Tibial artery (tissue), 4 donors: ENCODE measurements around the gene L1CAM.

ENCODE experiments used
- DNase-seq, 2 donors: peaks; one replicate each; pipeline ENCODE4 v3.0.0-alpha.2; 2019
- H3K27ac ChIP-seq, 2 donors: fragments of 200-600 bp; sonication (generic) in 1 of 2; 1 replicate in 1 of 2; 2 replicates in 1 of 2; pipeline ENCODE4 v1.5.1; 2018 to 2019; ENCODE audit warnings: mild to moderate bottlenecking in 1 of 2
- H3K27me3 ChIP-seq, 2 donors: fragments of 200-600 bp; sonication (generic) in 1 of 2; one replicate each; pipeline versions ENCODE4 v1.5.1 to v1.6.0; 2016 to 2019
- H3K36me3 ChIP-seq, 3 donors: fragments of 200-600 bp; sonication (generic) in 2 of 3; one replicate each; pipeline ENCODE4 v1.5.1; 2016 to 2019; ENCODE audit warnings: mild to moderate bottlenecking in 2 of 3
- H3K4me1 ChIP-seq, 4 donors: fragments of 200-600 bp; sonication (generic) in 2 of 4; 1 replicate in 3 of 4; 2 replicates in 1 of 4; pipeline ENCODE4 v1.5.1; 2016 to 2019
- H3K4me3 ChIP-seq, 2 donors: fragments of 200-600 bp; sonication (generic) in 1 of 2; 1 replicate in 1 of 2; 2 replicates in 1 of 2; pipeline ENCODE4 v1.5.1; 2018 to 2019; ENCODE audit warnings: mild to moderate bottlenecking in 2 of 2
- H3K9me3 ChIP-seq, 3 donors: fragments of 200-600 bp; sonication (generic) in 1 of 3; one replicate each; pipeline ENCODE4 v1.5.1; 2016 to 2019
- CTCF ChIP-seq, 2 experiments: fragments of 200-600 bp in 1 of 2; fragments of 450-650 bp in 1 of 2; IDR thresholded peaks; one replicate each; pipeline ENCODE4 v1.5.1; 2017 to 2019; ENCODE audit warnings: antibody characterized with exemption in 2 of 2, mild to moderate bottlenecking in 1 of 2, moderate library complexity in 1 of 2
- intact Hi-C: fragments of 100-400 bp; cut with DNase I; formaldehyde crosslinking; loops from one replicate; pipeline ENCODE4 v1.15.0; 2023; ENCODE audit warnings: low total_unique reads

Gene L1CAM

GRCh38 chrX:153921511-153922446 lies 35.8 kb upstream of the L1CAM start:
- no peak overlapping the region for H3K27ac ChIP-seq
- no peak for TF ChIP-seq CTCF (IDR thresholded peaks at IDR 0.05)
- H3K27me3 ChIP-seq = no peaks in the 10 kb centered on the region
- peaks cover 0 to 33% (median 17%) of the 10 kb centered on the region in 4 donors for H3K4me1 ChIP-seq
- no peak overlapping the region for H3K4me3 ChIP-seq
- no peaks in the 10 kb centered on the region for H3K36me3 ChIP-seq
- no peak for DNase-seq
- intact Hi-C loops = no loop called here
- no peaks in the 10 kb centered on the region for H3K9me3 ChIP-seq

- Histone ChIP-seq H3K27ac (no peak overlapping the region), H3K36me3 (no peaks in the 10 kb centered on the region), H3K4me3 (no peak overlapping the region), H3K27me3 (no peaks in the 10 kb centered on the region), H3K4me1 (peaks cover 0 to 26% (median 11%) of the 10 kb centered on the region in 4 donors), H3K9me3 (no peaks in the 10 kb centered on the region)
- intact Hi-C loops = no loop called here
- no peak for TF ChIP-seq CTCF (IDR thresholded peaks at IDR 0.05)
- no peak for DNase-seq
These were observed 35.1 kb upstream of the L1CAM start for GRCh38 chrX:153921070-153921469.

- Histone ChIP-seq H3K36me3 (no peaks in the 10 kb centered on the region), H3K4me3 (no peak overlapping the region), H3K4me1 (peaks cover 0 to 21% (median 10%) of the 10 kb centered on the region in 4 donors), H3K9me3 (no peaks in the 10 kb centered on the region), H3K27ac (no peak overlapping the region), H3K27me3 (no peaks in the 10 kb centered on the region)
- intact Hi-C loops = no loop called here
- DNase-seq = no peak
- no peak for TF ChIP-seq CTCF (IDR thresholded peaks at IDR 0.05)
These were observed 34.6 kb upstream of the L1CAM start for GRCh38 chrX:153920546-153920945.

- no peaks in the 10 kb centered on the region for H3K27me3 ChIP-seq
- TF ChIP-seq CTCF (IDR thresholded peaks at IDR 0.05) = no peak
- no peak for DNase-seq
- peaks cover 0 to 21% (median 8%) of the 10 kb centered on the region in 4 donors for H3K4me1 ChIP-seq
- intact Hi-C loops = no loop called here
- H3K27ac ChIP-seq = no peak overlapping the region
- H3K4me3 ChIP-seq = no peak overlapping the region
- no peaks in the 10 kb centered on the region for H3K36me3 ChIP-seq
- no peaks in the 10 kb centered on the region for H3K9me3 ChIP-seq
These were observed 33.3 kb upstream of the L1CAM start for GRCh38 chrX:153919281-153919680.

GRCh38 chrX:153917869-153918268 lies 31.9 kb upstream of the L1CAM start:
- H3K9me3 ChIP-seq = no peaks in the 10 kb centered on the region
- no peak overlapping the region for H3K4me3 ChIP-seq
- H3K36me3 ChIP-seq = no peaks in the 10 kb centered on the region
- H3K27me3 ChIP-seq = no peaks in the 10 kb centered on the region
- DNase-seq = no peak
- peaks cover 0 to 16% (median 0%) of the 10 kb centered on the region in 4 donors for H3K4me1 ChIP-seq
- no peak for TF ChIP-seq CTCF (IDR thresholded peaks at IDR 0.05)
- intact Hi-C loops = no loop called here
- no peak overlapping the region for H3K27ac ChIP-seq
